GM23338 (cell line): ENCODE measurements around the gene SUGCT. TPM values are rescaled to one million over a fixed set of nuclear protein-coding genes. Genes with fewer than 3 reads are reported as not detected.

Experiments
- ATAC-seq: fragments of 200-7000 bp; cut with Tn5 transposase; 3 replicates; pipeline ENCODE4 v1.9.1; 2020
- DNase-seq: peaks from one replicate; pipeline ENCODE4 v3.0.0-alpha.2; 2015; ENCODE audit warnings: low spot score
- H2AFZ ChIP-seq: fragments of 200-600 bp; sonication (generic); 2 replicates; pipeline ENCODE4 v1.8.0; 2016; ENCODE audit warnings: antibody characterized with exemption, mild to moderate bottlenecking, moderate library complexity
- H3F3A ChIP-seq: fragments of 200-600 bp; sonication (generic); replicated peaks from 2 replicates; pipeline ENCODE4 v1.8.0; 2017; ENCODE audit warnings: antibody characterized with exemption, mixed run types, low read depth
- H3K27ac ChIP-seq: fragments of 200-600 bp; sonication (generic); 2 replicates; pipeline ENCODE4 v1.6.1; 2016; ENCODE audit warnings: low read depth
- H3K27me3 ChIP-seq: fragments of 200-600 bp; sonication (generic); 2 replicates; pipeline ENCODE4 v1.8.0; 2016; ENCODE audit warnings: mild to moderate bottlenecking, mixed run types, moderate library complexity; ENCODE audit not compliant: insufficient read depth
- H3K36me3 ChIP-seq: fragments of 200-600 bp; sonication (generic); 2 replicates; pipeline ENCODE4 v1.8.0; 2016; ENCODE audit warnings: mild to moderate bottlenecking; ENCODE audit not compliant: insufficient read depth
- H3K4me1 ChIP-seq: fragments of 200-600 bp; sonication (generic); 2 replicates; pipeline ENCODE4 v1.8.0; 2016; ENCODE audit warnings: mild to moderate bottlenecking, moderate library complexity; ENCODE audit not compliant: insufficient read depth
- H3K4me2 ChIP-seq: fragments of 200-600 bp; sonication (generic); 2 replicates; pipeline ENCODE4 v1.7.1; 2017; ENCODE audit warnings: mixed run types
- H3K4me3 ChIP-seq: fragments of 200-600 bp; sonication (generic); 2 replicates; pipeline ENCODE4 v1.6.1; 2016; ENCODE audit warnings: mixed run types
- H3K79me2 ChIP-seq: fragments of 200-600 bp; sonication (generic); replicated peaks from 2 replicates; pipeline ENCODE4 v1.8.0; 2017; ENCODE audit warnings: mild to moderate bottlenecking; ENCODE audit not compliant: insufficient read depth
- H3K9me2 ChIP-seq: fragments of 200-600 bp; sonication (generic); 2 replicates; pipeline ENCODE4 v1.8.0; 2017; ENCODE audit not compliant: insufficient read depth
- H4K20me1 ChIP-seq: fragments of 200-600 bp; sonication (generic); replicated peaks from 2 replicates; pipeline ENCODE4 v1.8.0; 2017; ENCODE audit warnings: mild to moderate bottlenecking; ENCODE audit not compliant: insufficient read depth
- H3K27ac Mint-ChIP-seq: 2 replicates; pipeline ENCODE4 v1.8.0; 2020; ENCODE audit warnings: inconsistent platforms, mild to moderate bottlenecking, moderate library complexity, mixed read lengths
- H3K27me3 Mint-ChIP-seq: 3 replicates; pipeline ENCODE4 v1.8.0; 2022; ENCODE audit warnings: low read depth, mild to moderate bottlenecking, moderate library complexity, mixed read lengths, inconsistent platforms; ENCODE audit not compliant: insufficient read depth, poor library complexity
- H3K36me3 Mint-ChIP-seq: 3 replicates; pipeline ENCODE4 v1.8.0; 2021; ENCODE audit warnings: low read depth, mild to moderate bottlenecking, inconsistent platforms, moderate library complexity, mixed read lengths
- H3K4me1 Mint-ChIP-seq: 3 replicates; pipeline ENCODE4 v1.8.0; 2020; ENCODE audit warnings: mild to moderate bottlenecking, inconsistent platforms, mixed read lengths
- H3K4me3 Mint-ChIP-seq: 3 replicates; pipeline ENCODE4 v1.8.0; 2021; ENCODE audit warnings: moderate library complexity, mild to moderate bottlenecking, inconsistent platforms, mixed read lengths
- H3K9me3 Mint-ChIP-seq: 3 replicates; pipeline ENCODE4 v1.8.0; 2020; ENCODE audit warnings: moderate library complexity, mild to moderate bottlenecking, inconsistent platforms, mixed read lengths
- CREB1 ChIP-seq: fragments of 250-450 bp; sonication (Bioruptor Pico); IDR thresholded peaks from 2 replicates; pipeline ENCODE4 v1.5.0; 2020; ENCODE audit warnings: low read depth, mild to moderate bottlenecking, moderate library complexity
- CTCF ChIP-seq, 2 experiments: fragments of 200-600 bp in 1 of 2; sonication (generic) in 1 of 2; conservative IDR thresholded peaks; 2 replicates each; pipeline versions ENCODE4 v1.5.1 to v1.6.1; 2016 to 2017; ENCODE audit warnings: antibody characterized with exemption in 2 of 2, low read depth in 2 of 2, mild to moderate bottlenecking in 2 of 2, moderate library complexity in 1 of 2
- ETS1 ChIP-seq: IDR thresholded peaks from 2 replicates; pipeline ENCODE4 v1.6.1; 2016; ENCODE audit warnings: antibody characterized with exemption
- EZH2 ChIP-seq: fragments of 200-600 bp; sonication (generic); IDR thresholded peaks from one replicate; pipeline ENCODE4 v1.8.0; 2017; ENCODE audit warnings: antibody characterized with exemption, mild to moderate bottlenecking, low read depth; ENCODE audit not compliant: unreplicated experiment
- EZH2phosphoT487 ChIP-seq: fragments of 200-600 bp; sonication (generic); IDR thresholded peaks from one replicate; pipeline ENCODE4 v1.8.1; 2018; ENCODE audit warnings: antibody characterized with exemption; ENCODE audit not compliant: unreplicated experiment
- JUNB ChIP-seq: IDR thresholded peaks from one replicate; pipeline ENCODE4 v1.6.1; 2016; ENCODE audit warnings: antibody characterized with exemption; ENCODE audit not compliant: unreplicated experiment
- NANOG ChIP-seq: IDR thresholded peaks from 2 replicates; pipeline ENCODE4 v1.6.1; 2016; ENCODE audit warnings: antibody characterized with exemption, borderline replicate concordance
- POLR2AphosphoS5 ChIP-seq: IDR thresholded peaks from 2 replicates; pipeline ENCODE4 v1.6.1; 2016; ENCODE audit warnings: antibody characterized with exemption, low read depth
- REST ChIP-seq: IDR thresholded peaks from one replicate; pipeline ENCODE4 v1.6.1; 2018; ENCODE audit warnings: antibody characterized with exemption; ENCODE audit not compliant: unreplicated experiment
- STAT1 ChIP-seq: IDR thresholded peaks from one replicate; pipeline ENCODE4 v1.6.1; 2016; ENCODE audit warnings: antibody characterized with exemption; ENCODE audit not compliant: unreplicated experiment
- ZNF114 ChIP-seq: fragments of 250-450 bp; sonication (Bioruptor Pico); IDR thresholded peaks from 2 replicates; pipeline ENCODE4 v1.5.0; 2020; ENCODE audit warnings: mild to moderate bottlenecking, moderate library complexity
- ZNF331 ChIP-seq: fragments of 250-450 bp; sonication (Bioruptor Pico); IDR thresholded peaks from 2 replicates; pipeline ENCODE4 v1.5.0; 2020; ENCODE audit warnings: low read depth, mild to moderate bottlenecking, moderate library complexity
- ZNF462 ChIP-seq: fragments of 250-450 bp; sonication (Bioruptor Pico); IDR thresholded peaks from 2 replicates; pipeline ENCODE4 v1.5.0; 2020; ENCODE audit warnings: mild to moderate bottlenecking, moderate library complexity
- polyA plus RNA-seq: library from polyadenylated mRNA; unstranded; fragments of >200 nt; fragmentation: Nextera tagmentation; extraction: Ambion mirVana; gene quantifications from 2 replicates; pipeline ENCODE4 v1.2.1, GENCODE V29; 2016
- total RNA-seq: library from RNA; depleted of rRNA; stranded (reverse); fragments of >200 nt; shearing (Covaris generic); gene quantifications from 2 replicates; pipeline ENCODE4 v1.2.3, GENCODE V29; 2014

Gene SUGCT
- total and polyA plus RNA-seq, 2 experiments from 2014 or later, result 4.2 to 5.6 TPM

- Histone ChIP-seq H3K4me1 (no peaks in the 10 kb centered on the region), H3K4me2 (no peak overlapping the region), H3K36me3 (no peaks in the 10 kb centered on the region), H4K20me1 (no peaks in the 10 kb centered on the region), H3K27ac (no peak overlapping the region), H3F3A (no peaks in the 10 kb centered on the region), H3K27me3 (no peaks in the 10 kb centered on the region), H3K9me2 (peaks cover 3% of the 10 kb centered on the region; the same call in 1 of the 2 replicates), H3K4me3 (no peak overlapping the region), H2AFZ (no peak overlapping the region), H3K79me2 (no peaks in the 10 kb centered on the region)
- Mint-ChIP-seq H3K36me3 (no peaks in the 10 kb centered on the region), H3K4me1 (no peaks in the 10 kb centered on the region; the same call in 2 of the 3 replicates), H3K27me3 (no peaks in the 10 kb centered on the region), H3K27ac (no peak overlapping the region), H3K4me3 (no peak overlapping the region), H3K9me3 (no peaks in the 10 kb centered on the region)
- DNase-seq (no peak), ATAC-seq (no peak)
- TF ChIP-seq REST (no peak), POLR2AphosphoS5 (no peak), EZH2 (no peak), ZNF462 (CRISPR knock-in tag) (no peak), CREB1 (CRISPR knock-in tag) (no peak), STAT1 (no peak), EZH2phosphoT487 (no peak), CTCF (conservative IDR thresholded peaks at IDR 0.05; ENCODE audit: low read depth in 2 of 2) (no peak), JUNB (no peak), ETS1 (no peak), NANOG (no peak), ZNF331 (no peak), ZNF114 (CRISPR knock-in tag) (no peak)
These were observed 547.9 kb downstream of the SUGCT start for GRCh38 chr7:40682696-40683095.
